Measurements from ENCODE around the gene TBCC.

DNA sequence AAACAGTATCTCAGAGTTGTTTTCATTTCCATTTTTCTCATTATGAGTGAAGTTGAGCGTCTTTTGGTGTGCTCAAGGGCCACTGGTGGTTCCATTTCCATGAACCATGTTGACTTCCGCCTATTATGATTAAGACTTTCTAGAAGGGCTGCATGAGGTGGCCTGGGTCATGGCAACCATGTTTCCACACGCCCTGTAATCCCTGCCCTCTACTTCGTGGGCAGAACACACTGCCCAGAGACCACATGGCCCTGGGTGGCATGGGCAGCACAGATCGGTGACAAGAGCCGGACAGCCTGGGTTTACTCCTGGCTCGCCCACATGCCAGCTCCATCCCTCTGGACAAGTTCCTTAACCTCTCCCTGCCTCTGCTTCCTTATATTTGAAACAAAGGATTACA, 38.3 kb downstream of the TBCC start:
- no peak for TF ChIP-seq ZNF274 (IDR thresholded peaks at IDR 0.05; ENCODE audit: low read depth, low read length)
- no peak for TF ChIP-seq YY1 (IDR thresholded peaks at IDR 0.05; ENCODE audit: insufficient read depth, insufficient read length)

Measured in NT2/D1 (cell line).